KMS-11 (cell line): Measurements from ENCODE around the gene PLET1.

ENCODE experiments used
- H2AFZ ChIP-seq: fragments of 200-600 bp; sonication (generic); 2 replicates; pipeline ENCODE4 v1.6.1; 2016; ENCODE audit warnings: antibody characterized with exemption, mixed run types, low read depth
- H3K27ac ChIP-seq: fragments of 200-600 bp; sonication (generic); 2 replicates; pipeline ENCODE4 v1.6.1; 2016; ENCODE audit warnings: mild to moderate bottlenecking, mixed run types
- H3K27me3 ChIP-seq: fragments of 200-600 bp; sonication (generic); 2 replicates; pipeline ENCODE4 v1.6.1; 2017; ENCODE audit warnings: mild to moderate bottlenecking, low read depth, mixed run types, moderate library complexity; ENCODE audit not compliant: insufficient read depth
- H3K36me3 ChIP-seq: fragments of 200-600 bp; sonication (generic); 2 replicates; pipeline ENCODE4 v1.6.1; 2017; ENCODE audit warnings: mild to moderate bottlenecking, mixed run types; ENCODE audit not compliant: insufficient read depth
- H3K4me1 ChIP-seq: fragments of 200-600 bp; sonication (generic); 2 replicates; pipeline ENCODE4 v1.6.1; 2016; ENCODE audit warnings: mild to moderate bottlenecking, low read depth, mixed run types; ENCODE audit not compliant: poor library complexity, severe bottlenecking
- H3K4me2 ChIP-seq: fragments of 200-600 bp; sonication (generic); 2 replicates; pipeline ENCODE4 v1.7.0; 2016; ENCODE audit warnings: mild to moderate bottlenecking, mixed run types
- H3K4me3 ChIP-seq: fragments of 200-600 bp; sonication (generic); IDR thresholded peaks from 2 replicates; pipeline ENCODE4 v1.6.1; 2017; ENCODE audit warnings: low read depth, low read length, mixed read lengths; ENCODE audit not compliant: insufficient read depth
- H3K79me2 ChIP-seq: fragments of 200-600 bp; sonication (generic); 2 replicates; pipeline ENCODE4 v1.6.1; 2016; ENCODE audit warnings: low read depth, mixed run types; ENCODE audit not compliant: insufficient read depth
- H3K9ac ChIP-seq: fragments of 200-600 bp; sonication (generic); 2 replicates; pipeline ENCODE4 v1.6.1; 2016; ENCODE audit warnings: mild to moderate bottlenecking, mixed run types
- H4K20me1 ChIP-seq: fragments of 200-600 bp; sonication (generic); 2 replicates; pipeline ENCODE4 v1.6.1; 2016; ENCODE audit warnings: mild to moderate bottlenecking, mixed run types; ENCODE audit not compliant: insufficient read depth
- CTCF ChIP-seq: fragments of 200-600 bp; sonication (generic); conservative IDR thresholded peaks from 2 replicates; pipeline ENCODE4 v1.6.1; 2017; ENCODE audit warnings: low read depth, mild to moderate bottlenecking, antibody characterized with exemption, low read length, moderate library complexity, mixed read lengths

The PLET1 gene

DNA sequence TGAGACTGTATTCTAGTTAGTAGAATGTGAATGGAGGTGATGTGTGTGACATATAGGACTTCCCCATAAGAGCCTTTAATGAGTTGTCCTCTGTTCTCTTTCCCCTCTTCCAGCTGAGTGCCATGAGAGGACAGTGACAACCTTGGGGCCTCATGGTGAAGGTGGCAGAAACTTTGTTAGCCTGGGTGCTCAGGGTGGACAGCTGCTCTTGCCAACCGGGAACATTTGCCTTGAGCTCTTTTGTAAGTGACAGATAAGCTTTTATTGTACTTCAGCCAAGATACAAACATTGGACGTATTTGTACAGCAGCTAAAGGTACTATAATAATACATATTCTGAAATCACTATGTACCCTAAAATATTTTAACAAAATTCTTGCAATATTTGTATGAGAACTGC lies 33.0 kb upstream of the PLET1 start:
- no peak overlapping the region for H3K27ac ChIP-seq
- H2AFZ ChIP-seq: no peak overlapping the region
- no peaks in the 10 kb centered on the region for H3K27me3 ChIP-seq
- no peak overlapping the region for H3K9ac ChIP-seq
- H3K4me3 ChIP-seq: no peak overlapping the region
- no peaks in the 10 kb centered on the region for H3K79me2 ChIP-seq
- no peaks in the 10 kb centered on the region for H4K20me1 ChIP-seq
- H3K4me1 ChIP-seq: peaks cover 5% of the 10 kb centered on the region
- no peaks in the 10 kb centered on the region for H3K36me3 ChIP-seq
- H3K4me2 ChIP-seq: no peak overlapping the region
- TF ChIP-seq CTCF: no peak

GRCh38 chr11:112292785-112293407 lies 32.2 kb upstream of the PLET1 start:
- no peaks in the 10 kb centered on the region for H3K27me3 ChIP-seq

GRCh38 chr11:112292188-112292587 lies 31.5 kb upstream of the PLET1 start:
- Histone ChIP-seq H3K4me3 (no peak overlapping the region), H3K79me2 (no peaks in the 10 kb centered on the region), H2AFZ (no peak overlapping the region), H3K36me3 (no peaks in the 10 kb centered on the region), H3K27me3 (no peaks in the 10 kb centered on the region), H3K9ac (no peak overlapping the region), H3K4me2 (no peak overlapping the region), H3K27ac (no peak overlapping the region), H3K4me1 (peaks cover 5% of the 10 kb centered on the region), H4K20me1 (no peaks in the 10 kb centered on the region)
- no peak for TF ChIP-seq CTCF

More at GRCh38 chr11:112292785-112293407, 32.2 kb upstream of the PLET1 start:
- Histone ChIP-seq H3K9ac (no peak overlapping the region), H2AFZ (no peak overlapping the region), H4K20me1 (no peaks in the 10 kb centered on the region), H3K4me2 (no peak overlapping the region), H3K27ac (no peak overlapping the region), H3K4me3 (no peak overlapping the region), H3K36me3 (no peaks in the 10 kb centered on the region), H3K79me2 (no peaks in the 10 kb centered on the region), H3K4me1 (peaks cover 5% of the 10 kb centered on the region)
- TF ChIP-seq CTCF: no peak

- H4K20me1 ChIP-seq: no peaks in the 10 kb centered on the region
- no peaks in the 10 kb centered on the region for H3K79me2 ChIP-seq
- TF ChIP-seq CTCF: no peak
- no peak overlapping the region for H3K27ac ChIP-seq
- no peak overlapping the region for H3K9ac ChIP-seq
- H3K4me3 ChIP-seq: no peak overlapping the region
- no peak overlapping the region for H3K4me2 ChIP-seq
- H3K4me1 ChIP-seq: peaks cover 5% of the 10 kb centered on the region
- H3K27me3 ChIP-seq: no peaks in the 10 kb centered on the region
- no peaks in the 10 kb centered on the region for H3K36me3 ChIP-seq
- no peak overlapping the region for H2AFZ ChIP-seq
Observed at GRCh38 chr11:112291191-112291590, 30.5 kb upstream of the PLET1 start.
